ENCODE data around the gene ADARB2. TPM values are rescaled to one million over a fixed set of nuclear protein-coding genes. Genes with fewer than 3 reads are reported as not detected.

The ADARB2 gene
- total and polyA plus RNA-seq, 4 donors: 0.55 to 0.70 (median 0.59) TPM; not detected in 1

GRCh38 chr10:1149793-1150637, 587.3 kb downstream of the ADARB2 start:
- peak; percentile 33 for DNase-seq (ENCODE audit: low spot score)

More at GRCh38 chr10:1149793-1150637, 587.3 kb downstream of the ADARB2 start:
- H3K4me3 ChIP-seq (ENCODE audit: low read depth in 1 of 3, low read length in 3 of 3): no peak overlapping the region
- H3K9ac ChIP-seq (ENCODE audit: low read depth in 1 of 2, low read length in 2 of 2): no peak overlapping the region
- H3K9me3 ChIP-seq (ENCODE audit: control insufficient read depth in 4 of 4, low read length in 3 of 4): peaks cover 0 to 8% (median 2%) of the 10 kb centered on the region in 4 donors
- 56% methylated on average over 23 of the region's 23 CpGs for WGBS
- H3K4me1 ChIP-seq (ENCODE audit: control insufficient read depth in 4 of 4, insufficient read depth in 4 of 4, low read length in 3 of 4): peaks cover 0 to 4% (median 0%) of the 10 kb centered on the region in 4 donors
- no peak overlapping the region for H3K27ac ChIP-seq (ENCODE audit: low read depth in 1 of 2, low read length in 2 of 2)
- no peaks in the 10 kb centered on the region for H3K27me3 ChIP-seq (ENCODE audit: control insufficient read depth in 4 of 4, insufficient read depth in 4 of 4, low read length in 3 of 4)
- TF ChIP-seq MAX (IDR thresholded peaks at IDR 0.05) (no peak), CTCF (IDR thresholded peaks at IDR 0.05; ENCODE audit: low read depth, low read length, missing input control) (no peak), NR2F2 (IDR thresholded peaks at IDR 0.05) (no peak), EGR1 (IDR thresholded peaks at IDR 0.05; ENCODE audit: low read depth in 2 of 2) (no peak), YY1 (IDR thresholded peaks at IDR 0.05) (no peak), JUND (IDR thresholded peaks at IDR 0.05) (no peak), SP1 (IDR thresholded peaks at IDR 0.05) (no peak), ATF3 (IDR thresholded peaks at IDR 0.05) (no peak), TAF1 (conservative IDR thresholded peaks at IDR 0.05) (no peak), HNF4G (IDR thresholded peaks at IDR 0.05) (no peak), GABPA (IDR thresholded peaks at IDR 0.05 in 1 of 2, conservative IDR thresholded peaks at IDR 0.05 in 1 of 2) (no peak), ZBTB33 (IDR thresholded peaks at IDR 0.05) (no peak), HNF4A (conservative IDR thresholded peaks at IDR 0.05) (no peak), FOXA1 (IDR thresholded peaks at IDR 0.05) (no peak), FOXA2 (IDR thresholded peaks at IDR 0.05) (no peak)
- no peaks in the 10 kb centered on the region for H3K36me3 ChIP-seq (ENCODE audit: control insufficient read depth in 4 of 4, insufficient read depth in 3 of 4, low read depth in 1 of 4, low read length in 3 of 4)
